ENCODE data around the gene GARIN5B.

GARIN5B gene

DNA sequence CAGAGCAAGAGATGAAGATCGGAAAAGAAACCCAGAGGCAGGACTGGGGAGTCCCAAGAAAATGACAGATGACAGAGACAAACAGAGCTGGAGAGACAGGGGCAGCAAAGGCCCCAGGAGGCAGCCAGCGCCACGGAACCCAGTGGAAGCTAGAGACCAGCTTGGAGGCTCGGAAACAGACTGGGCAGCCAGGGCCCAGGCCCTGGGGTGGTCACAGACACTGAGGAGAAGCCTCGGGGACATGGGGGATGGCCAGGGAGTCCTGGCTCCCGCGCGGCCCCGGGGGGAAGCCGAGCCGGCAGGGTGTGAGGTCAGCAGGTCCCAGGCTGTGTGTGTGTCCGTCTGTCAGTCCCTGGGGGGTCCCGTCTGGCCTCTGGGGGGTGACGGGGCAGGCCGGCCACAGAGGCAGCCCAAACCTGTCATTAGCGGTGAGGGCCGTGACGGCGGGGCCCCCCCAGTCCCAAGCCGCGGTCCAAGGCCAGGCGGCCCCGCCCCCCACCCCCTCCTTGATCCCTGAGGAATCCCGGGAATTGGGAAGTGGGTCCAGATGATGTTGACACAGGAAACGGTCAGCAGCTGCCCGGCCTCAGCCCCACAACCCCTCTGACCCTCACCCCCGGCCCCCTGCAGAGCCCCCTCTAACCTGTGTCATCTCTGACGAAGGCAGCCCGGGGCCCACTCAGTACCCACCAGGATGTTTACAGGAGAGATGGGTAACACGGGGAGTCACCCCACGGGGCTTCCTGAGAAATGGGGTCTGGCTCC is 11.1 kb upstream of the GARIN5B start:
- no peaks in the 10 kb centered on the region for H3K36me3 ChIP-seq (ENCODE audit: control insufficient read depth, insufficient read depth, low read length, severe bottlenecking)
- H3K9me3 ChIP-seq (ENCODE audit: control insufficient read depth, low read length): no peaks in the 10 kb centered on the region
- H3K4me1 ChIP-seq (ENCODE audit: control insufficient read depth, insufficient read depth, low read length): peaks cover 2% of the 10 kb centered on the region
- H3K4me3 ChIP-seq (ENCODE audit: low read length): no peak overlapping the region
- H3K9ac ChIP-seq (ENCODE audit: low read length): no peak overlapping the region
- peaks cover 14% of the 10 kb centered on the region for H3K27me3 ChIP-seq (replicated peaks; ENCODE audit: control insufficient read depth, insufficient read depth, low read length)
- DNase-seq (ENCODE audit: low read depth): peak; percentile 36

- Histone ChIP-seq H3K27me3 (replicated peaks; ENCODE audit: control insufficient read depth, insufficient read depth, low read length) (peaks cover 14% of the 10 kb centered on the region), H3K36me3 (ENCODE audit: control insufficient read depth, insufficient read depth, low read length, severe bottlenecking) (no peaks in the 10 kb centered on the region), H3K4me3 (ENCODE audit: low read length) (no peak overlapping the region), H3K9me3 (ENCODE audit: control insufficient read depth, low read length) (no peaks in the 10 kb centered on the region), H3K9ac (ENCODE audit: low read length) (no peak overlapping the region), H3K4me1 (ENCODE audit: control insufficient read depth, insufficient read depth, low read length) (peaks cover 2% of the 10 kb centered on the region)
- DNase-seq (ENCODE audit: low read depth): no peak
Measured at GRCh38 chr19:55373306-55373992, 10.4 kb upstream of the GARIN5B start.

- peaks cover 14% of the 10 kb centered on the region for H3K27me3 ChIP-seq (replicated peaks; ENCODE audit: control insufficient read depth, insufficient read depth, low read length)
- no peaks in the 10 kb centered on the region for H3K36me3 ChIP-seq (ENCODE audit: control insufficient read depth, insufficient read depth, low read length, severe bottlenecking)
Measured at GRCh38 chr19:55372316-55373081, 9.4 kb upstream of the GARIN5B start.

DNA sequence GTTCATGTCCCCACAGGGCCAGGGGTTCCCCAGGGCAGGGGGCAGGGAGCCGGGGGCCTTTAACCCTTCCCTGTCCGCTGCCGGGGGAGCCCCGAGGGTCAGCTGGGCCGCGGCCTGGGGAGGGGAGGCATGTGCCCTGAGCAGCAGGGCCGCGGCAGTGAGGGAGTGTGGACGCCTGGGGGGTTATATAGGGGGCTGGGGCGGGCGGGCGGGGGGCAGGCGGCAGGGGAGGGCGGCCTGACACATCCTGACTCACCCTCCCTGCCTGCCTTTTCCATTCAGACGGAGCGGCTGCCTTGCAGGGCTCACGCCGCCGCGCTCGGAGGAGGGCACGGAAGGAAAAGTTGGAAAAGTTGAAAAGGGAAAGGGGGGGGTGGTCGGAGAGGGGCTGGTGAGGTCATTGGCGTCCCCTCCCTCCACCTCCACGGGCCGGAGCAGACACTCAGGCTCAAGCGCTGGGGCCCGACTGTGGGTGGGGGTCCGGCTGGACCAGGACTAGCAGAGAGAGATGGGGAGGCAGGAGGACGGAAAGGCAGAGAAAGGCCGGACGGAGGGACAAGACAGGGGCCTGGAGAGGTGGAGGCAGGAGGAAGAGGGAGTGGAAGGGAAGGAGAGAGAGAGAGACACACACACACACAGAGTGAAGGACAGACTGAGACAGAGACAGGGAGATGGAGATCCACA is 7.4 kb upstream of the GARIN5B start, which contains the start of gene IL11:
IL11 (minus strand) TSS at position 159 of the 684 bp plus-strand sequence; CDS start at position 6, 153 bp downstream.
- H3K4me3 ChIP-seq (ENCODE audit: low read length): peak within 1 kb of the TSS; percentile 66
- peak; percentile 64 for DNase-seq (ENCODE audit: low read depth)
- no peaks in the 10 kb centered on the region for H3K9me3 ChIP-seq (ENCODE audit: control insufficient read depth, low read length)
- H3K9ac ChIP-seq (ENCODE audit: low read length): peak within 1 kb of the TSS; percentile 29
- H3K36me3 ChIP-seq (ENCODE audit: control insufficient read depth, insufficient read depth, low read length, severe bottlenecking): no peaks in the 10 kb centered on the region
- peaks cover 2% of the 10 kb centered on the region for H3K4me1 ChIP-seq (ENCODE audit: control insufficient read depth, insufficient read depth, low read length)
- peaks cover 2% of the 10 kb centered on the region for H3K27me3 ChIP-seq (replicated peaks; ENCODE audit: control insufficient read depth, insufficient read depth, low read length)

More at GRCh38 chr19:55372316-55373081, 9.4 kb upstream of the GARIN5B start:
- H3K9ac ChIP-seq (ENCODE audit: low read length): no peak overlapping the region
- no peak overlapping the region for H3K4me3 ChIP-seq (ENCODE audit: low read length)
- DNase-seq (ENCODE audit: low read depth): peak; percentile 40
- H3K9me3 ChIP-seq (ENCODE audit: control insufficient read depth, low read length): no peaks in the 10 kb centered on the region
- H3K4me1 ChIP-seq (ENCODE audit: control insufficient read depth, insufficient read depth, low read length): peaks cover 2% of the 10 kb centered on the region

GRCh38 chr19:55369653-55370304 is 6.7 kb upstream of the GARIN5B start:
- no peaks in the 10 kb centered on the region for H3K36me3 ChIP-seq (ENCODE audit: control insufficient read depth, insufficient read depth, low read length, severe bottlenecking)
- peak overlapping the region; percentile 66 for H3K4me3 ChIP-seq (ENCODE audit: low read length)
- H3K9ac ChIP-seq (ENCODE audit: low read length): peak overlapping the region; percentile 29
- peaks cover 2% of the 10 kb centered on the region for H3K4me1 ChIP-seq (ENCODE audit: control insufficient read depth, insufficient read depth, low read length)
- peak; percentile 83 for DNase-seq (ENCODE audit: low read depth)
- H3K9me3 ChIP-seq (ENCODE audit: control insufficient read depth, low read length): no peaks in the 10 kb centered on the region
- no peaks in the 10 kb centered on the region for H3K27me3 ChIP-seq (replicated peaks; ENCODE audit: control insufficient read depth, insufficient read depth, low read length)

- Histone ChIP-seq H3K27me3 (replicated peaks; ENCODE audit: control insufficient read depth, insufficient read depth, low read length) (no peaks in the 10 kb centered on the region), H3K4me1 (ENCODE audit: control insufficient read depth, insufficient read depth, low read length) (peaks cover under 1% of the 10 kb centered on the region), H3K4me3 (ENCODE audit: low read length) (no peak overlapping the region), H3K9me3 (ENCODE audit: control insufficient read depth, low read length) (no peaks in the 10 kb centered on the region), H3K9ac (ENCODE audit: low read length) (no peak overlapping the region), H3K36me3 (ENCODE audit: control insufficient read depth, insufficient read depth, low read length, severe bottlenecking) (no peaks in the 10 kb centered on the region)
- DNase-seq (ENCODE audit: low read depth): peak; percentile 86
Measured at GRCh38 chr19:55368701-55369563, 5.9 kb upstream of the GARIN5B start.

DNA sequence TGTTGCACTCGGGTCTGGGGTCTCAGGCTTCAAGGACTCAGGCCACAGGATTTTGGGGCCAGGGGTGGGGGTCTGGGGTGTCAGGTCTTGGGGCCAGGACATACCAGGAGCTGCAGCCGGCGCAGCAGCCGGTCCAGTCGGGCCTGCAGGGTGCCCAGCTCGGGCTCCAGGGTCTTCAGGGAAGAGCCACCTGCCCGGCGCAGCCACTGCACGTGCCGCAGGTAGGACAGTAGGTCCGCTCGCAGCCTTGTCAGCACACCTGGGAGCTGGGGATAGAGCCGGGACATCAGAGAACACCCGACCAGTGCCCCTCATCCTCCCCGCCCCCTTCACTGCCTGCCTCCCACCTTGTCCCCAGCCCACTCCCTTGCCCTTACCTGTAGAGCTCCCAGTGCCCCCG is 5.0 kb upstream of the GARIN5B start:
- Histone ChIP-seq H3K4me1 (ENCODE audit: control insufficient read depth, insufficient read depth, low read length) (no peaks in the 10 kb centered on the region), H3K9me3 (ENCODE audit: control insufficient read depth, low read length) (no peaks in the 10 kb centered on the region), H3K9ac (ENCODE audit: low read length) (no peak overlapping the region), H3K27me3 (replicated peaks; ENCODE audit: control insufficient read depth, insufficient read depth, low read length) (no peaks in the 10 kb centered on the region), H3K4me3 (ENCODE audit: low read length) (no peak overlapping the region), H3K36me3 (ENCODE audit: control insufficient read depth, insufficient read depth, low read length, severe bottlenecking) (no peaks in the 10 kb centered on the region)
- no peak for DNase-seq (ENCODE audit: low read depth)

GRCh38 chr19:55366790-55367189 is 3.7 kb upstream of the GARIN5B start:
- DNase-seq (ENCODE audit: low read depth): no peak
- H3K9me3 ChIP-seq (ENCODE audit: control insufficient read depth, low read length): no peaks in the 10 kb centered on the region
- no peaks in the 10 kb centered on the region for H3K27me3 ChIP-seq (replicated peaks; ENCODE audit: control insufficient read depth, insufficient read depth, low read length)
- no peak overlapping the region for H3K4me3 ChIP-seq (ENCODE audit: low read length)
- no peaks in the 10 kb centered on the region for H3K4me1 ChIP-seq (ENCODE audit: control insufficient read depth, insufficient read depth, low read length)
- H3K9ac ChIP-seq (ENCODE audit: low read length): no peak overlapping the region
- H3K36me3 ChIP-seq (ENCODE audit: control insufficient read depth, insufficient read depth, low read length, severe bottlenecking): no peaks in the 10 kb centered on the region

GRCh38 chr19:55365964-55366363 is 2.9 kb upstream of the GARIN5B start:
- H3K4me1 ChIP-seq (ENCODE audit: control insufficient read depth, insufficient read depth, low read length): no peaks in the 10 kb centered on the region
- no peaks in the 10 kb centered on the region for H3K9me3 ChIP-seq (ENCODE audit: control insufficient read depth, low read length)
- H3K4me3 ChIP-seq (ENCODE audit: low read length): no peak overlapping the region
- no peaks in the 10 kb centered on the region for H3K36me3 ChIP-seq (ENCODE audit: control insufficient read depth, insufficient read depth, low read length, severe bottlenecking)
- H3K9ac ChIP-seq (ENCODE audit: low read length): no peak overlapping the region
- DNase-seq (ENCODE audit: low read depth): no peak
- H3K27me3 ChIP-seq (replicated peaks; ENCODE audit: control insufficient read depth, insufficient read depth, low read length): no peaks in the 10 kb centered on the region

DNA sequence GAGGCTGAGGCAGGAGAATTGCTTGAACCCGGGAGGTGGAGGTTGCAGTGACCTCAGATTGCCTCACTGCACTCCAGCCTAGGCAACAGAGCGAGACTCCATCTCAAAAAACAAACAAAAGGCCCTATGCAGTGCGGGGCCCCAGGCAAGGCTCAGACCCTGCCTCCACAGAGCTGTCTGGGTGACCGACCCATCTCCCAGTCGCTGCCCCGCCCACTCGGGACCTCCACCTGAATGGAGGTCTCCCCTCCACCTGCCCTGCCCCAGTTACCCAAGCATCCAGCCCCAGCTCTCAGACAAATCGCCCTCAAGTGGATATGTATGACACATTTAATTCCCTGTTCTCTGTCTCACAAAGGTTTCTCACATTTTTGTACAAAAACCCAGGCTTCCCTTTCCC is 2.2 kb upstream of the GARIN5B start:
- Histone ChIP-seq H3K9ac (ENCODE audit: low read length) (no peak overlapping the region), H3K4me1 (ENCODE audit: control insufficient read depth, insufficient read depth, low read length) (no peaks in the 10 kb centered on the region), H3K27me3 (replicated peaks; ENCODE audit: control insufficient read depth, insufficient read depth, low read length) (no peaks in the 10 kb centered on the region), H3K9me3 (ENCODE audit: control insufficient read depth, low read length) (no peaks in the 10 kb centered on the region), H3K4me3 (ENCODE audit: low read length) (no peak overlapping the region), H3K36me3 (ENCODE audit: control insufficient read depth, insufficient read depth, low read length, severe bottlenecking) (no peaks in the 10 kb centered on the region)
- no peak for DNase-seq (ENCODE audit: low read depth)

Data from adipocyte (in vitro differentiated cells).